Stimulated activated naive CD8-positive, alpha-beta T cell treated with anti-CD3 and anti-CD28 coated beads, Interleukin-15, amount 100 ng/mL, for 72 hours (primary cell): ENCODE results near the gene LYZ.

Source experiments
- ATAC-seq: fragments of 150-1000 bp; cut with Tn5 transposase; 2 replicates; pipeline ENCODE4 v1.10.0; 2021; ENCODE audit warnings: mild to moderate bottlenecking, moderate library complexity
- DNase-seq, 2 donors: peaks; one replicate each; pipeline ENCODE4 v3.0.0; 2021 to 2022
- H3K27ac Mint-ChIP-seq, 2 donors: one replicate each; pipeline ENCODE4 v1.8.0; 2022; ENCODE audit warnings: mild to moderate bottlenecking in 2 of 2, mixed read lengths in 2 of 2, moderate library complexity in 2 of 2
- H3K27me3 Mint-ChIP-seq: one replicate; pipeline ENCODE4 v1.8.0; 2022; ENCODE audit warnings: mixed read lengths
- H3K4me1 Mint-ChIP-seq: one replicate; pipeline ENCODE4 v1.8.0; 2022; ENCODE audit warnings: mild to moderate bottlenecking, mixed read lengths
- H3K4me3 Mint-ChIP-seq, 2 donors: one replicate each; pipeline ENCODE4 v1.8.0; 2022; ENCODE audit warnings: mild to moderate bottlenecking in 2 of 2, mixed read lengths in 2 of 2, moderate library complexity in 1 of 2
- H3K9me3 Mint-ChIP-seq, 2 donors: one replicate each; pipeline ENCODE4 v1.8.0; 2022; ENCODE audit warnings: mixed read lengths in 2 of 2

Gene LYZ

GRCh38 chr12:69396041-69396440, 47.9 kb downstream of the LYZ start:
- H3K27ac Mint-ChIP-seq: no peak overlapping the region
- DNase-seq (no peak), ATAC-seq (no peak)
- H3K9me3 Mint-ChIP-seq: peaks cover 14 to 18% of the 10 kb centered on the region in 2 donors
- no peaks in the 10 kb centered on the region for H3K27me3 Mint-ChIP-seq
- H3K4me1 Mint-ChIP-seq: no peaks in the 10 kb centered on the region
- no peak overlapping the region for H3K4me3 Mint-ChIP-seq

DNA sequence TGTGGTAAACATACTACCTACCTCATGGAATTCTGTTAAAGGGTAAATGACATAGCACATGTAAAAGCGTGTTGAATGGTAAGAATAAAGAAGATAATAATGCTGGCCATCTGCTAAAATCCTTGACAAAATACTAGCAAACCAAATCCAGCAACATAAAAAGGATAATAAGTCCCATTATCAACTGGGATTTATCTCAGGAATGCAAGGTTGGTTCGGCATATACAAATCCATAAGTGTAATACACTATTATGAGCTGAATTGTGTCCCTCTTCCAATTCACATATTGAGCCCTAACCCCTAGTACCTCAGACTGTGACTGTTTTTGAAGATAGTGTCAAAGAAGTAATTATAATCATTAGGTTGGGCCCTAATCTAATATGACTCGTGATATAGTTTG, 48.8 kb downstream of the LYZ start:
- ATAC-seq: no peak

DNA sequence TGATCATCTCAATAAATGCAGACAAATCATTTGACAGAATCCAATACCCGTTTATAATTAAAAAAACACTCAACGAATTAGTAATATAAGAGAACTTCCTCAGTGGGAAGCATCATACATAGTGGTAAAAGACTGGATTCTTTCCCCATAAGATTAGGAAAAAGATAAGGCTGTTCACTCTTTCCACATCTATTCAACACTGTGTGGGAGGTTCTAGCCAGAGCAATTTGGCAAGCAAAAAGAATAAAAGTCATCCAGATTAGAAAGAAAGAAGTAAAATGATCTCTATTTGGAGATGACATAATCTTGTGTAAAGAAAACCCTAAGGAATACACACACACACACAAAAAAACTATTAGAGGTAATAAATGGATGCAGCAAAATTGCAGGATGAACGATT, 49.8 kb downstream of the LYZ start:
- ATAC-seq (no peak), DNase-seq (no peak)
- no peaks in the 10 kb centered on the region for H3K4me1 Mint-ChIP-seq
- H3K4me3 Mint-ChIP-seq: no peak overlapping the region
- H3K27me3 Mint-ChIP-seq: no peaks in the 10 kb centered on the region
- H3K9me3 Mint-ChIP-seq: peaks cover 14 to 18% of the 10 kb centered on the region in 2 donors
- H3K27ac Mint-ChIP-seq: no peak overlapping the region

More for the DNA sequence above, 48.8 kb downstream of the LYZ start:
- Mint-ChIP-seq H3K4me1 (no peaks in the 10 kb centered on the region), H3K27ac (no peak overlapping the region), H3K9me3 (peaks cover 14 to 18% of the 10 kb centered on the region in 2 donors), H3K4me3 (no peak overlapping the region), H3K27me3 (no peaks in the 10 kb centered on the region)
- no peak for DNase-seq

DNA sequence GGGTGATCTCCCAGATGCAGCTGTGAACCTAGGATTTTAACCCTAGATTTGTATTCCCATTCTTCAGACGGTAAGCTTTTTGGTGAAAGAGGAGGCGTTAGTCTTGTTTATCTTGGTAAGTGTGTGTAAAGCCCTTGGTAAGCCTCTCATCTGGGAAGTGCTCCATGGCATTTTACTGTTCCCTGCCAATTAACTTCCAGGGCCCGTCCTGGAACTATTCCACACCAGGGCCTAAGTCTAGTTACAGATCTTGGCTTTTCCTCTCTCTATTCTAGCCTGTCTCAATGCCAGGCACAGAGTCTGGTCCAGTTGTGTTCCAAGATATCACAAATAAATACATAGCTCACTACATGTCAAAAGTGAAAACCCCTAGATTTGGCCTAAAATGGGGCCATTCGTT, 53.8 kb downstream of the LYZ start:
- no peak for DNase-seq
- H3K4me1 Mint-ChIP-seq: no peaks in the 10 kb centered on the region
- peaks cover 8 to 9% of the 10 kb centered on the region in 2 donors for H3K9me3 Mint-ChIP-seq
- ATAC-seq: no peak
- no peak overlapping the region for H3K27ac Mint-ChIP-seq
- no peaks in the 10 kb centered on the region for H3K27me3 Mint-ChIP-seq
- H3K4me3 Mint-ChIP-seq: no peak overlapping the region
